HCT116 (cell line): ENCODE results near the gene ACAP2. TPM values are rescaled to one million over a fixed set of nuclear protein-coding genes. Genes with fewer than 3 reads are reported as not detected.

Experiments
- ATAC-seq: fragments of 200-7000 bp; cut with Tn5 transposase; 2 replicates; pipeline ENCODE4 v1.9.1; 2020; ENCODE audit warnings: mild to moderate bottlenecking, moderate library complexity
- BruUV-seq: library from RNA; stranded (reverse); fragments of 400-500 nt; replicated peaks from 2 replicates; lab custom pipeline; 2021; lab: Mats Ljungman, UMichigan
- CTCF ChIA-PET: fragments of 300-600 bp; sonication (Branson Sonifier 250); formaldehyde crosslinking; loops from one replicate; lab custom pipeline; 2021; ENCODE audit warnings: antibody characterized with exemption; lab: Charles Lee
- POLR2A ChIA-PET: fragments of 300-600, 350-600 bp; sonication (Branson Sonifier 250); formaldehyde crosslinking; loops from one replicate; lab custom pipeline; 2021; ENCODE audit warnings: antibody characterized with exemption; lab: Charles Lee
- RAD21 ChIA-PET, 2 experiments: fragments of 300-600 bp; sonication (Branson Sonifier 250); formaldehyde crosslinking; loops; one replicate each; lab custom pipeline; 2023; ENCODE audit warnings: low total read pairs in 2 of 2; ENCODE audit not compliant: uncharacterized antibody in 2 of 2, unreplicated experiment in 2 of 2, low non-redundant PET in 1 of 2; lab: Charles Lee
- DNase-seq: peaks from one replicate; pipeline ENCODE4 v3.0.0-alpha.2; 2010; ENCODE audit warnings: low read depth, low spot score
- H2AFZ ChIP-seq: fragments of 200-600 bp; shearing (Covaris generic), sonication (generic); 2 replicates; pipeline ENCODE4 v1.6.1; 2017; ENCODE audit warnings: low read depth, mixed run types, mixed read lengths, antibody characterized with exemption, low read length; ENCODE audit not compliant: poor library complexity, severe bottlenecking
- H3K27ac ChIP-seq: 2 replicates; pipeline ENCODE4 v1.5.1; 2012; ENCODE audit warnings: low read depth, low read length
- H3K27me3 ChIP-seq: fragments of 200-600 bp; sonication (generic); 2 replicates; pipeline ENCODE4 v1.6.1; 2016; ENCODE audit warnings: mixed run types, low read length, mixed read lengths; ENCODE audit not compliant: insufficient read depth
- H3K36me3 ChIP-seq, 2 experiments: fragments of 200-500 bp in 1 of 2; fragments of 200-600 bp in 1 of 2; sonication (Bioruptor generic) in 1 of 2; sonication (generic) in 1 of 2; 2 replicates each; pipeline versions ENCODE4 v1.5.1 to v1.6.1; 2014 to 2016; ENCODE audit warnings: low read length in 2 of 2, inconsistent platforms in 1 of 2, mixed read lengths in 1 of 2, mixed run types in 1 of 2; ENCODE audit not compliant: insufficient read depth in 2 of 2, control insufficient read depth in 1 of 2
- H3K4me1 ChIP-seq, 2 experiments: fragments of 200-600 bp in 1 of 2; sonication (generic) in 1 of 2; 2 replicates each; pipeline versions ENCODE4 v1.5.1 to v1.6.1; 2012 to 2017; ENCODE audit warnings: low read length in 2 of 2, inconsistent platforms in 1 of 2, mild to moderate bottlenecking in 1 of 2, mixed read lengths in 1 of 2, mixed run types in 1 of 2, moderate library complexity in 1 of 2; ENCODE audit not compliant: insufficient read depth in 2 of 2, control insufficient read depth in 1 of 2
- H3K4me2 ChIP-seq: fragments of 200-600 bp; sonication (generic); 2 replicates; pipeline ENCODE4 v1.6.1; 2017; ENCODE audit warnings: mixed run types, low read length, mixed read lengths
- H3K4me3 ChIP-seq, 2 experiments: fragments of 200-600 bp in 1 of 2; sonication (generic) in 1 of 2; replicated peaks in 1 of 2; 2 replicates each; pipeline ENCODE4 v1.5.1; 2011 to 2016; ENCODE audit warnings: low read length in 2 of 2, control low read depth in 1 of 2, low read depth in 1 of 2, mild to moderate bottlenecking in 1 of 2, mixed read lengths in 1 of 2, mixed run types in 1 of 2
- H3K79me2 ChIP-seq: fragments of 200-600 bp; sonication (generic); 2 replicates; pipeline ENCODE4 v1.6.1; 2017; ENCODE audit warnings: mild to moderate bottlenecking, mixed run types, low read length, moderate library complexity, mixed read lengths; ENCODE audit not compliant: insufficient read depth
- H3K9ac ChIP-seq: fragments of 200-600 bp; sonication (generic); 2 replicates; pipeline ENCODE4 v1.6.1; 2016; ENCODE audit warnings: low read length, mixed read lengths
- H3K9me2 ChIP-seq: fragments of 200-600 bp; sonication (generic), shearing (Covaris generic); 2 replicates; pipeline ENCODE4 v1.6.1; 2017; ENCODE audit warnings: mixed run types, mild to moderate bottlenecking, moderate library complexity; ENCODE audit not compliant: insufficient read depth
- H3K9me3 ChIP-seq, 2 experiments: fragments of 200-500 bp in 1 of 2; fragments of 200-600 bp in 1 of 2; sonication (Bioruptor generic) in 1 of 2; sonication (generic) in 1 of 2; 2 replicates each; pipeline ENCODE4 v1.6.1; 2014 to 2017; ENCODE audit warnings: low read length in 2 of 2, mixed read lengths in 2 of 2, inconsistent platforms in 1 of 2, low read depth in 1 of 2, mild to moderate bottlenecking in 1 of 2, mixed run types in 1 of 2, moderate library complexity in 1 of 2; ENCODE audit not compliant: control insufficient read depth in 1 of 2, insufficient read depth in 1 of 2
- H4K20me1 ChIP-seq: fragments of 200-600 bp; sonication (generic), shearing (Covaris generic); 2 replicates; pipeline ENCODE4 v1.6.1; 2017; ENCODE audit warnings: mixed run types, mild to moderate bottlenecking, moderate library complexity; ENCODE audit not compliant: insufficient read depth
- ATF3 ChIP-seq: IDR thresholded peaks from 2 replicates; pipeline ENCODE4 v1.6.1; 2012
- CBX3 ChIP-seq: IDR thresholded peaks from 2 replicates; pipeline ENCODE4 v1.6.1; 2012; ENCODE audit warnings: low read depth
- CTCF ChIP-seq, 3 experiments: fragments of 200-600 bp in 1 of 3; sonication (generic) in 1 of 3; IDR thresholded peaks in 2 of 3; conservative IDR thresholded peaks in 1 of 3; 2 replicates each; pipeline ENCODE4 v1.5.1; 2012 to 2017; ENCODE audit warnings: low read depth in 2 of 3, low read length in 2 of 3, antibody characterized with exemption in 1 of 3, borderline replicate concordance in 1 of 3, control low read depth in 1 of 3, mild to moderate bottlenecking in 1 of 3, mixed read lengths in 1 of 3, mixed run types in 1 of 3, moderate library complexity in 1 of 3; ENCODE audit not compliant: insufficient read depth in 1 of 3
- EGR1 ChIP-seq: IDR thresholded peaks from 2 replicates; pipeline ENCODE4 v1.6.1; 2012; ENCODE audit warnings: low read depth
- ELF1 ChIP-seq: IDR thresholded peaks from 2 replicates; pipeline ENCODE4 v1.6.1; 2012; ENCODE audit warnings: low read depth, borderline replicate concordance
- EZH2 ChIP-seq: fragments of 200-600 bp; sonication (generic); IDR thresholded peaks from 2 replicates; pipeline ENCODE4 v1.6.1; 2017; ENCODE audit warnings: antibody characterized with exemption, mixed run types
- EZH2phosphoT487 ChIP-seq: fragments of 200-600 bp; IDR thresholded peaks from 2 replicates; pipeline ENCODE4 v1.6.1; 2018; ENCODE audit warnings: antibody characterized with exemption, borderline replicate concordance
- JUND ChIP-seq: IDR thresholded peaks from 2 replicates; pipeline ENCODE4 v1.6.1; 2012
- POLR2A ChIP-seq: IDR thresholded peaks from 2 replicates; pipeline ENCODE4 v1.7.0; 2011; ENCODE audit warnings: borderline replicate concordance; ENCODE audit not compliant: insufficient read depth, insufficient read length; ENCODE audit errors: extremely low read depth
- POLR2AphosphoS5 ChIP-seq: IDR thresholded peaks from 2 replicates; pipeline ENCODE4 v1.6.1; 2011; ENCODE audit warnings: mild to moderate bottlenecking, low read depth, low read length, moderate library complexity
- RAD21 ChIP-seq: IDR thresholded peaks from 2 replicates; pipeline ENCODE4 v1.6.1; 2012; ENCODE audit warnings: low read depth, mild to moderate bottlenecking
- SIN3A ChIP-seq: IDR thresholded peaks from 2 replicates; pipeline ENCODE4 v1.6.1; 2012; ENCODE audit warnings: low read depth
- SP1 ChIP-seq: IDR thresholded peaks from 2 replicates; pipeline ENCODE4 v1.6.1; 2012; ENCODE audit warnings: low read depth
- TCF7L2 ChIP-seq: IDR thresholded peaks from 2 replicates; pipeline ENCODE4 v1.7.0; 2011; ENCODE audit warnings: borderline replicate concordance, inconsistent platforms; ENCODE audit not compliant: insufficient read depth, insufficient read length; ENCODE audit errors: extremely low read depth
- YY1 ChIP-seq: IDR thresholded peaks from 2 replicates; pipeline ENCODE4 v1.6.1; 2011; ENCODE audit warnings: low read length, low read depth, moderate library complexity, mild to moderate bottlenecking; ENCODE audit not compliant: insufficient replicate concordance; ENCODE audit errors: extremely low read depth
- ZBTB33 ChIP-seq: IDR thresholded peaks from 2 replicates; pipeline ENCODE4 v1.6.1; 2011; ENCODE audit warnings: mild to moderate bottlenecking, low read length, moderate library complexity; ENCODE audit not compliant: insufficient replicate concordance; ENCODE audit errors: extremely low read depth
- ZFX ChIP-seq: fragments of 450-650 bp; IDR thresholded peaks from 2 replicates; pipeline ENCODE4 v1.6.1; 2017
- ZNF274 ChIP-seq: fragments of 200-500 bp; sonication (Bioruptor generic); IDR thresholded peaks from 2 replicates; pipeline ENCODE4 v1.6.1; 2014; ENCODE audit warnings: mild to moderate bottlenecking, low read depth, low read length, inconsistent platforms
- intact Hi-C: fragments of 100-400 bp; cut with micrococcal nuclease; formaldehyde crosslinking; loops from 2 replicates; pipeline ENCODE4 v1.10.0; 2022
- total RNA-seq: library from RNA; stranded (reverse); gene quantifications from one replicate; pipeline ENCODE4 v1.2.1, GENCODE V29; 2021; ENCODE audit not compliant: unreplicated experiment

The ACAP2 gene
- total RNA-seq, 1 experiment from 2014 or later, result 43.0 TPM

GRCh38 chr3:195468391-195468776 lies 25.6 kb upstream of the ACAP2 start:
- TF ChIP-seq EZH2 (no peak), CTCF (IDR thresholded peaks at IDR 0.05 in 2 of 3, conservative IDR thresholded peaks at IDR 0.05 in 1 of 3; ENCODE audit: borderline replicate concordance in 1 of 3, insufficient read depth in 1 of 3, low read depth in 2 of 3, low read length in 2 of 3) (no peak), EZH2phosphoT487 (no peak), ATF3 (no peak), CBX3 (no peak), SP1 (no peak), SIN3A (no peak), ELF1 (no peak), POLR2A (no peak), JUND (no peak), TCF7L2 (no peak), EGR1 (no peak), POLR2AphosphoS5 (no peak), ZNF274 (no peak), RAD21 (no peak), ZFX (no peak), ZBTB33 (no peak), YY1 (no peak)
- intact Hi-C loops, result no loop called here
- no peaks in the 10 kb centered on the region for H3K36me3 ChIP-seq
- no peak overlapping the region for H3K27ac ChIP-seq
- ChIA-PET POLR2A (no interaction called here), CTCF (no interaction called here), RAD21 (no interaction called here)
- H3K4me3 ChIP-seq, result no peak overlapping the region
- H3K9ac ChIP-seq, result no peak overlapping the region
- no peaks in the 10 kb centered on the region for H4K20me1 ChIP-seq
- H3K27me3 ChIP-seq, result no peaks in the 10 kb centered on the region
- H3K9me2 ChIP-seq, result no peaks in the 10 kb centered on the region
- no peak overlapping the region for H2AFZ ChIP-seq
- H3K79me2 ChIP-seq, result no peaks in the 10 kb centered on the region
- no peaks in the 10 kb centered on the region for H3K9me3 ChIP-seq
- ATAC-seq, result no peak
- BruUV-seq, result no TSS peak
- H3K4me2 ChIP-seq, result no peak overlapping the region
- DNase-seq, result no peak
- no peaks in the 10 kb centered on the region for H3K4me1 ChIP-seq
